Activated effector memory CD4-positive, alpha-beta T cell treated with Interleukin-2 at 50 U/mL for 16 hours (primary cell): Measurements from ENCODE around the gene FRS2.
"Not testable (repeated sequence)": the region's sequence is repeated elsewhere in the genome, so short reads cannot be mapped to it uniquely, and the experiment has no call there.

Experiments
- DNase-seq: peaks from one replicate; pipeline ENCODE4 v3.0.0-alpha.2; 2020

Gene FRS2, protein sequence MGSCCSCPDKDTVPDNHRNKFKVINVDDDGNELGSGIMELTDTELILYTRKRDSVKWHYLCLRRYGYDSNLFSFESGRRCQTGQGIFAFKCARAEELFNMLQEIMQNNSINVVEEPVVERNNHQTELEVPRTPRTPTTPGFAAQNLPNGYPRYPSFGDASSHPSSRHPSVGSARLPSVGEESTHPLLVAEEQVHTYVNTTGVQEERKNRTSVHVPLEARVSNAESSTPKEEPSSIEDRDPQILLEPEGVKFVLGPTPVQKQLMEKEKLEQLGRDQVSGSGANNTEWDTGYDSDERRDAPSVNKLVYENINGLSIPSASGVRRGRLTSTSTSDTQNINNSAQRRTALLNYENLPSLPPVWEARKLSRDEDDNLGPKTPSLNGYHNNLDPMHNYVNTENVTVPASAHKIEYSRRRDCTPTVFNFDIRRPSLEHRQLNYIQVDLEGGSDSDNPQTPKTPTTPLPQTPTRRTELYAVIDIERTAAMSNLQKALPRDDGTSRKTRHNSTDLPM

GRCh38 chr12:69470189-69471075 lies at the start of gene FRS2:
FRS2 (plus strand) TSS chr12:69470388; CDS start chr12:69569031, 98,643 bp downstream.
- peak; percentile 78 for DNase-seq

- no peak for DNase-seq
Observed at GRCh38 chr12:69421548-69421947, 48.6 kb upstream of the FRS2 start.

- DNase-seq: no peak
Observed at GRCh38 chr12:69423037-69423905, 46.9 kb upstream of the FRS2 start.

- DNase-seq: no peak
Observed at GRCh38 chr12:69425417-69425816, 44.8 kb upstream of the FRS2 start.

DNA sequence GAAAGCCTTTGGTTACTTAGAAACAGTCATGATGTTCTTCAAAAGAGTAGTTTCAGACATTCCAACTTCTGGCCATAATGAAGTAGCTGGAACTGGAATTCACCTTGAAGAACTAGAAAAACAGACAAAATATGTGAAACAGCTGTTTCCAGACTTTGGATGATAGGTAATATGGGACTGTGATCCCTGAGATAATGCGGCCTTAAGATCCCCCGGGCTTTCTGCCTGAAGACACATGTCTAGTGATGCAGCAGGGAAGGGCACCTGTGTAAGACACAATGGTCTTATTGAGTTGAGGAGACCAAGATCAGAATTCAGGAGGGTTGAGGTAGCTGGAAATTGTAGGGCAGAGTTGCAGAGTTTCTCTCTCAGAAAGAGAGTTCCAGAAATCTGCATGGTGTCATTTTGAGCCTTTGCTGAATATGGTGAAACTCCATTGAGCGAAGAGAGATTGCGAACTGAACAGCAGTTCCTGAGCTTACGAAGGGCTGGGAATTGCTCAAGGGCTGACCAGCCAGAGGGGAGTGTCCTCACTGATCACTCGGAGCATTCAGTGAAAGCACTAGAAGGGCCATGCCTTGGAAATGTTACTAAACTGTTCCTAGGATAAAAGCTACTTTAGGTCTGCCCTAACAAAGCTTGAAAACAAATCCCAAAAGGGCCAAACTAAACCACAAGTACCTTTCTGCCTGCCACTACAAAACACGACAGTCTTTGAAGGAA lies 41.7 kb upstream of the FRS2 start:
- no peak for DNase-seq

GRCh38 chr12:69430942-69431590 lies 39.1 kb upstream of the FRS2 start:
- DNase-seq: no peak

GRCh38 chr12:69431591-69432222 lies 38.5 kb upstream of the FRS2 start:
- DNase-seq: no peak

DNA sequence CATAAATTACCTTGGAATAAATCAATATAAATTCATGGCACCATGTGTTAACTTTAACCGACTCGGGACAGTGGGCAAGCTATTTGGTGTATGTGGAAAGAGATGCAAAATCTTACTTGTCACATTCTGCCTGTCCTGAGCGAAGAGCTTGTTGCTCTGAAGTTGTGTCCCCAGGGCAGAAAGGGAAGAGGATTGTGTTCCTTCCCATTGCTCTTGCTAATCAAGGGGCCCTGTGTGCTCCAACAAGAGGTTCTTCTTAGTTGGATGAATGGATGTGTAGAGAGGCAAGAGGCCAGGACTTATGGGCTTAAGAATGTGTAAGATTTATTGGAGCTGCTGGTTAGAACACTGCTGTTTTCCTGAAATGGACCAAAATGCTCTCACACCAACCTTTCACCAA lies 36.5 kb upstream of the FRS2 start:
- DNase-seq: no peak

- DNase-seq: no peak
Observed at GRCh38 chr12:69435644-69436043, 34.5 kb upstream of the FRS2 start.

DNA sequence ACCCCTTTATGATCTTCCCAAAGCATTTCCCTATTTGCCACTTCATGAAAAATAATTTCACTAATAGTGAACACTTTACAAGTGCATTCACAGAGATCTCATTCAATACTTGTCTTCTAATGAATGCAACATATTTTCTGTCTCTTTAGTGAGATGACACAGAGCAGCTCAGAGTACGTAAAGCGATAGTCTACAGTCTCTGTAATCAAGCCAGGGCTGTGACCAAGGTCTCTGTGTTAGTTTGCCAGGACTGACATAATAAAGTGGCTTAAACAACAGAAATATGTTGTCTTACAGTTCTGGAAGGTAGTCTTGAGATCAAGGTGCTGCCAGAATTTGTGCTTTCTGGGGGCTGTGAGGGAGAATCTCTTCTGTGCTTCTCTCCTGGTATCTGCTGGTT lies 33.1 kb upstream of the FRS2 start:
- DNase-seq: no peak

DNA sequence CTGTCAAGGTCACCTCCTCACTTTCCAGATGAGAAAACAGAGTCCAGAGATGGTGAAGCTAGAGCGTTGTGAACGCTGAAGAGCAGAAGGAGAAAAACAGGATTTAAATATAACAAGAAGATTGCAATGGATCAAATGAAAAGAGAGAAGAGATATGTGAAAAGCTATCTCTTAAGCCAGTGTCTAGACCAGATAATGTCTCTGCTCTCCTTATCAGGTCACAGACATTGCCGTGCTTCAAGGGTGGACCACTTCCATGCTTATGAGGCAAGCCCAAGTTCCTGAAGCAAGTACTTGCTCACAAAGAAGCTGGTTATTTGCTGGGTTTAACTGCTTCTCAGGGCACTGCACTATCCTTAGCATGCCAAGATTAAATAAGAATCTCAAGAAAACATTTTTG lies 31.6 kb upstream of the FRS2 start:
- DNase-seq: no peak

DNA sequence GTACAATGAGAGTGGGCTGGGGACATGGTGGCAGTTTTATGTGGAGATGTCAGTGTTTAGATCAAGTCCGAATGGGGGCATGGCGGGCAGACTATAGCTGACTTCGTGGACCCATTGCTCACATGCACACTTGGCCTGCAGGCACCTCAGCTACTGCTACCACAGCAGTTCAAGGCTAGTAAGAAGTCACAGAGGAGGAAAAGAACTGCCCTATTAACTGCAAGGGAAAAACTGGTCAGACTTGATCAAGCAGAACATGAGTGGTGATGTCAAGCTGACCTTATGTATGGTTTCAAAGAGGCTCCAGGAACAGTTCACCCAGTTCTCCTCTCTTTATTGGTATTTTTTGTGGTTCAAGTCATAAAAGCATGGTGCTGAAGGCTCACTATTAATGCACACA lies 30.2 kb upstream of the FRS2 start:
- no peak for DNase-seq

- DNase-seq: no peak
Observed at GRCh38 chr12:69440886-69441285, 29.3 kb upstream of the FRS2 start.

- DNase-seq: no peak
Observed at GRCh38 chr12:69442894-69443293, 27.3 kb upstream of the FRS2 start.

DNA sequence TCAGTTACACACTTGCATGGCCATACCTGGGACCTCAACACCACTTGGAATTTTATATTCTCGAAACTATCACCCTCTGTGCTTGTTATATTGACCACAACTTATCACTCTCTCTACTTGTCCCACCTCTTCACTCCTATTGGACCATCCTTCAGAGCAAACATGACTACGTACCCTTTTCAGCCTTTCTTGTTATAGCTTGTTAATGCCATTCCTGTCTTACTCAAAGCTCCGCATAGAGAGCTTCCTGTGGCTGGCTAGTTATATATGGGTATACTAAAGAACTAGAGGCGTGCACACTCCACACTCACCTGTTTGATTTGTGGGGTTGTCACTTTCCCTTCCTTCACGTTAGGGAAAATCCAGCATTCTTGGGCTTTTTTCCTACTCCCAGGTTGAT lies 26.3 kb upstream of the FRS2 start:
- DNase-seq: no peak

DNA sequence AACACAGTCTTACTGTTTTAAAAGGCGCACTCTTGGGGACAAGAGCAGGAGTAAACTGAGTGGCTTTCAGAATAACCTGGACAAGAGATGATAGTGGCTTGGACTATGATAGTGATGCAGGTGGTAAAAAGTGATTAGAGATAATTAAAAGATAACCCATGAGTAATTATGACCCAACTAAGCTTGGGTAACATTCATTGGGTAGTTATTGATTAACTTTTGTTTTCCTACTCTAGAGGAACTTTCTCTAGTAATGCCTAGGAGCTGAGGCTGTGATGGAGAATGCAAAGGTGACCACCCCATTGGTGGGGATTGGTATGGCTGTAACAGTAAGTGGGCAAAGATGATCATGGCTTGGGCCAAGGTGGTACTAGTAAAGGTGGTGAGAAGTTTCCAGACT lies 22.3 kb upstream of the FRS2 start:
- no peak for DNase-seq

GRCh38 chr12:69452598-69453132 lies 17.5 kb upstream of the FRS2 start:
- not testable (repeated sequence) for DNase-seq

GRCh38 chr12:69456239-69456638 lies 13.9 kb upstream of the FRS2 start:
- no peak for DNase-seq

- no peak for DNase-seq
Observed at GRCh38 chr12:69457433-69457832, 12.8 kb upstream of the FRS2 start.

DNA sequence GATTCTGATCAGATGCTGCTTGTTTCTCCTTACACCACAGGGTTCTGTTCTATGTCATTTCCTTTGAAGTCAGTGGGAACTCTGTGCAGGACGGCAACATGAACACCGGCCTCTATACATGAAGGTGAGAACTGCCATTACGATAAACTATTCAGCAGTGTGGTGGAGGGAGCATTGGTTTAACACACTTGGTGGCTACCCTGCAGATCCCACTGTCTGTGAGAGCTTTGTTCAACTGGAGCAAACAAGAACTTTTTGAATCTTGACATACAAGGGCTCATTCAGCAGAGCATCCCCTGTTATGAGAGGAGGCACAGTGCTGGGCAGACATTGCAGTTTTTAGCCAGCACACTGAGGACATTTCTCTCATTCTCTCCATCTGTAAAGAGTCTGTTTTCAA lies 10.7 kb upstream of the FRS2 start:
- no peak for DNase-seq

- DNase-seq: no peak
Observed at GRCh38 chr12:69464428-69464827, 5.8 kb upstream of the FRS2 start.
